Esophagus mucosa (tissue), 1 donor: ENCODE results near the gene TSHR. TPM values are rescaled to one million over a fixed set of nuclear protein-coding genes. Genes with fewer than 3 reads are reported as not detected.

Experiments used
- ATAC-seq: fragments of 200-7000 bp; cut with Tn5 transposase; one replicate; pipeline ENCODE4 v1.9.1; 2020
- total RNA-seq: library from RNA; stranded (reverse); gene quantifications from one replicate; pipeline ENCODE4 v1.2.4, GENCODE V29; 2023
- donor health status: DM: yes; HTN: yes; CAD: no.

The TSHR gene
- total RNA-seq, 1 donor from 2014 or later = not detected

DNA sequence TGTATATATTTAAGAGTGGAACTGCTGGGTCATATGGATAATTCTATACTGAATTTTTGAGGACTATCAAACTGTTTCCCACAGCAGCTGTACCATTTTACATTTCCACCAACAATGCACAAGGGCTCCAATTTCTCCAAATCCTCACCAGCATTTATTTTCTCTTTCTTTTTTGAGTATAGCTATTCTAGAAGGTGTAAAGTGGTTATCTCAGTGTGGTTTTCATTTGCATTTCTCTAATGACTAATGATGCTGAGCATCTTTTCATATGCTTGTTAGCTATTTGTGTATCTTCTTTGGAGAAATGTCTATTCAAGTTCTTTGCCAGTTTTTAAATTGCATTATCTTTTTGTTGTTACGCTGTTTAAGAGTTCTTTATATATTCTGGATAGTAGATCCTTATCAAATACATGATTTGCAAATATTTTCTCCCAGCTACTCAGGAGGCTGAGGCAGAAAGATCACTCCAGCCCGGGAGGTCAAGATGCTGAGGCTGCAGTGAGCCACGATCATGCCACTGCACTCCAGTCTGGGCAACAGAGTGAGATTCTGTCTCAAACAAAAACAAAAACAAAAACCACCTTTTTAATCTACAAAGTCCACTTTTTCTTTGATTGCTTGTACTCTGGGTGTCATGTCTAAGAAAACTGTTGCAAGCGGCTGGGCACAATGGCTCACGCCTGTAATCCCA, 232.6 kb downstream of the TSHR start:
- ATAC-seq = no peak

- ATAC-seq = no peak
Measured at GRCh38 chr14:81192594-81192993, 237.2 kb downstream of the TSHR start.

DNA sequence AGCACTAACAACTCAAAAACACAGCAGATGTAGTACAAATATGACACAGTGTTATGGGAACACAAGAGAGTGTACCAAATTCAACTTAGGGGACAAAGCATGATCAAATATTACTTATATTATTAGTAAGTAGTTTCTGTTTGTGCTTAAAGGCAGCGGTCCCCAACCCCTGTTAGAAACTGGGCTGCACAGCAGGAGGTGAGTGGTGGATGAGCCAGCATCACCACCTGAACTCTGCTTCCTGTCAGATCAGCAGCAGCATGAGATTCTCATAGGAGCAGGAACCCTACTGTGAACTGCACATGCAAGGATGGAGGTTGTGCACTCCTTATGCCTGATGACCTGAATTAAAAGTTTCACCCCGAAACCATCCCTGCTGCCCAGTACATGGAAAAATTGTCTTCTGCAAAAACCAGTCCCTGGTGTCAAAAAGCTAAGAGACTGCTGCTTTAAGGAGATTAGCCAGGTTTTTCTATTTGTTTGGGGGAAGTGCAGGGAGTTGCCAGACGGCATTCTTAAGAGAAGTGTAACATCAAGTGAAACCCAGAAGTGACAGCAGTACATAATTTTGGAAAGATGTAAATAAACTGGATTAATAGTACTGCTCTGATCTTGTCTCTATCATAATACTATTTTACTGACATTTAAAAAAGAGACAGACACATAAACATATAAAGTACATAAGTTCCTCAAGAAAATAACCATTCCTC, 238.7 kb downstream of the TSHR start:
- ATAC-seq = no peak

Other genes with a start within 250 kb of the TSHR start
- gene CEP128, start 13.9 kb upstream of the TSHR start, total RNA-seq = 4.2 TPM